Natural killer cell (primary cell): ENCODE results near the gene BIRC3. TPM values are rescaled to one million over a fixed set of nuclear protein-coding genes. Genes with fewer than 3 reads are reported as not detected.
A peak's percentile ranks its signal among the peaks of the same experiment; 100 is the strongest.

ENCODE experiments used
- ATAC-seq, 3 donors: fragments of 150-1000 bp in 2 of 3; fragments of 200-7000 bp in 1 of 3; cut with Tn5 transposase; 1 replicate in 1 of 3; 2 replicates in 2 of 3; pipeline ENCODE4 v1.10.0; 2021; ENCODE audit warnings: mild to moderate bottlenecking in 2 of 3, moderate library complexity in 2 of 3
- DNase-seq, 2 donors: peaks; one replicate each; pipeline versions ENCODE4 v3.0.0 to v3.0.0-alpha.2; 2013 to 2021; ENCODE audit warnings: mixed read lengths in 1 of 2
- H3K27ac ChIP-seq: one replicate; pipeline ENCODE4 v1.5.1; 2013; ENCODE audit warnings: mild to moderate bottlenecking, low read length
- H3K27me3 ChIP-seq: one replicate; pipeline ENCODE4 v1.6.1; 2013; ENCODE audit warnings: low read length; ENCODE audit not compliant: control insufficient read depth, insufficient read depth
- H3K36me3 ChIP-seq: one replicate; pipeline ENCODE4 v1.6.1; 2013; ENCODE audit warnings: low read length; ENCODE audit not compliant: control insufficient read depth, insufficient read depth
- H3K4me1 ChIP-seq: one replicate; pipeline ENCODE4 v1.6.1; 2013; ENCODE audit warnings: low read length; ENCODE audit not compliant: control insufficient read depth, insufficient read depth
- H3K4me3 ChIP-seq: one replicate; pipeline ENCODE4 v1.5.1; 2013; ENCODE audit warnings: low read length
- H3K9me3 ChIP-seq: one replicate; pipeline ENCODE4 v1.6.1; 2013; ENCODE audit warnings: low read length; ENCODE audit not compliant: control insufficient read depth, insufficient read depth
- H3K27ac Mint-ChIP-seq, 2 donors: one replicate each; pipeline ENCODE4 v1.8.0; 2022; ENCODE audit warnings: mild to moderate bottlenecking in 2 of 2, mixed read lengths in 2 of 2, moderate library complexity in 1 of 2
- H3K27me3 Mint-ChIP-seq, 2 donors: one replicate each; pipeline ENCODE4 v1.8.0; 2022; ENCODE audit warnings: low read depth in 2 of 2, mixed read lengths in 2 of 2
- H3K36me3 Mint-ChIP-seq: one replicate; pipeline ENCODE4 v1.8.0; 2022; ENCODE audit warnings: mixed read lengths
- H3K4me1 Mint-ChIP-seq, 2 donors: one replicate each; pipeline ENCODE4 v1.8.0; 2022; ENCODE audit warnings: mixed read lengths in 2 of 2
- H3K4me3 Mint-ChIP-seq: one replicate; pipeline ENCODE4 v1.8.0; 2022; ENCODE audit warnings: mild to moderate bottlenecking, moderate library complexity, mixed read lengths
- H3K9me3 Mint-ChIP-seq, 2 donors: one replicate each; pipeline ENCODE4 v1.8.0; 2022; ENCODE audit warnings: mixed read lengths in 2 of 2
- CTCF ChIP-seq: fragments of 200-600 bp; IDR thresholded peaks from one replicate; pipeline ENCODE4 v1.8.0; 2022; ENCODE audit warnings: antibody characterized with exemption
- WGBS: methylation state at CpG from one replicate; pipeline ENCODE4 v1.1.7; 2013; ENCODE audit warnings: missing lambda C conversion rate; ENCODE audit not compliant: insufficient coverage; 5-methylcytosine and 5-hydroxymethylcytosine counted together
- intact Hi-C: fragments of 100-400 bp; cut with micrococcal nuclease; formaldehyde crosslinking; loops from one replicate; pipeline ENCODE4 v1.14.2; 2022
- total RNA-seq, 4 donors: library from RNA; stranded (reverse); fragments of 120-200 nt in 1 of 4; gene quantifications; one replicate each; pipeline versions ENCODE4 v1.2.3 to v1.2.4, GENCODE V29; 2013 to 2022

Gene BIRC3
- total RNA-seq, 3 donors from 2014 or later (not counting 1 experiment from before 2014, with no cell fraction given), result 14.2 to 92.3 (median 20.1) TPM

GRCh38 chr11:102320188-102320587 lies 2.9 kb downstream of the BIRC3 start:
- peak in 1 of 2 donors; percentile 33 for DNase-seq
- intact Hi-C loops, result no loop called here
- peaks cover 48 to 59% of the 10 kb centered on the region in 2 donors for H3K4me1 Mint-ChIP-seq
- ATAC-seq, result no peak
- Histone ChIP-seq H3K27me3 (no peaks in the 10 kb centered on the region), H3K27ac (peak overlapping the region; percentile 22), H3K4me1 (peaks cover 41% of the 10 kb centered on the region), H3K4me3 (peak overlapping the region; percentile 76), H3K9me3 (no peaks in the 10 kb centered on the region), H3K36me3 (peaks cover 3% of the 10 kb centered on the region)
- no peaks in the 10 kb centered on the region for H3K27me3 Mint-ChIP-seq
- no peak for TF ChIP-seq CTCF
- H3K36me3 Mint-ChIP-seq, result no peaks in the 10 kb centered on the region
- no peaks in the 10 kb centered on the region for H3K9me3 Mint-ChIP-seq
- H3K4me3 Mint-ChIP-seq, result peak overlapping the region; percentile 38
- peak overlapping the region; percentile 96 to 97 for H3K27ac Mint-ChIP-seq

- peak overlapping the region; percentile 76 for H3K4me3 ChIP-seq
- H3K36me3 Mint-ChIP-seq, result no peaks in the 10 kb centered on the region
- no peaks in the 10 kb centered on the region for H3K27me3 ChIP-seq
- DNase-seq (peak in 1 of 2 donors; percentile 36), ATAC-seq (no peak)
- intact Hi-C loops, result no loop called here
- no peak for TF ChIP-seq CTCF
- H3K4me1 Mint-ChIP-seq, result peaks cover 48 to 59% of the 10 kb centered on the region in 2 donors
- H3K36me3 ChIP-seq, result peaks cover 3% of the 10 kb centered on the region
- peak overlapping the region; percentile 22 for H3K27ac ChIP-seq
- H3K4me3 Mint-ChIP-seq, result peak overlapping the region; percentile 68
- peak overlapping the region; percentile 96 to 97 for H3K27ac Mint-ChIP-seq
- peaks cover 41% of the 10 kb centered on the region for H3K4me1 ChIP-seq
- H3K9me3 Mint-ChIP-seq, result no peaks in the 10 kb centered on the region
- H3K9me3 ChIP-seq, result no peaks in the 10 kb centered on the region
- no peaks in the 10 kb centered on the region for H3K27me3 Mint-ChIP-seq
These were observed 3.4 kb downstream of the BIRC3 start for GRCh38 chr11:102320679-102321078.

GRCh38 chr11:102322560-102322959 lies 5.3 kb downstream of the BIRC3 start:
- no peaks in the 10 kb centered on the region for H3K27me3 ChIP-seq
- ATAC-seq (peak in 1 of 3 donors; percentile 49), DNase-seq (peak in 1 of 2 donors; percentile 70)
- Mint-ChIP-seq H3K9me3 (no peaks in the 10 kb centered on the region), H3K27me3 (no peaks in the 10 kb centered on the region), H3K4me1 (peaks cover 33 to 44% of the 10 kb centered on the region in 2 donors), H3K27ac (peak overlapping the region; percentile 80 to 84), H3K4me3 (peak overlapping the region; percentile 53), H3K36me3 (no peaks in the 10 kb centered on the region)
- TF ChIP-seq CTCF, result no peak
- intact Hi-C loops, result no loop called here
- H3K27ac ChIP-seq, result peak overlapping the region; percentile 42
- 0% methylated on average over 1 of the region's 2 CpGs for WGBS
- H3K4me1 ChIP-seq, result peaks cover 35% of the 10 kb centered on the region
- H3K4me3 ChIP-seq, result no peak overlapping the region
- peaks cover 18% of the 10 kb centered on the region for H3K36me3 ChIP-seq
- H3K9me3 ChIP-seq, result no peaks in the 10 kb centered on the region

- intact Hi-C loops, result no loop called here
- Mint-ChIP-seq H3K27ac (no peak overlapping the region), H3K4me1 (peaks cover 24 to 35% of the 10 kb centered on the region in 2 donors), H3K27me3 (no peaks in the 10 kb centered on the region), H3K4me3 (no peak overlapping the region), H3K9me3 (no peaks in the 10 kb centered on the region), H3K36me3 (no peaks in the 10 kb centered on the region)
- no peak for TF ChIP-seq CTCF
- ATAC-seq (no peak), DNase-seq (no peak)
- Histone ChIP-seq H3K4me3 (no peak overlapping the region), H3K4me1 (peaks cover 24% of the 10 kb centered on the region), H3K36me3 (peaks cover 29% of the 10 kb centered on the region), H3K27me3 (no peaks in the 10 kb centered on the region), H3K27ac (no peak overlapping the region), H3K9me3 (no peaks in the 10 kb centered on the region)
- WGBS, result no CpG with 5 or more reads among the region's 1 CpG
These were observed 6.4 kb downstream of the BIRC3 start for GRCh38 chr11:102323542-102324251.
